Measurements from ENCODE around the gene ACER3. TPM values are rescaled to one million over a fixed set of nuclear protein-coding genes. Genes with fewer than 3 reads are reported as not detected.

ACER3 gene
- total RNA-seq, 2 donors from 2014 or later, result 7.0 to 24.7 TPM

DNA sequence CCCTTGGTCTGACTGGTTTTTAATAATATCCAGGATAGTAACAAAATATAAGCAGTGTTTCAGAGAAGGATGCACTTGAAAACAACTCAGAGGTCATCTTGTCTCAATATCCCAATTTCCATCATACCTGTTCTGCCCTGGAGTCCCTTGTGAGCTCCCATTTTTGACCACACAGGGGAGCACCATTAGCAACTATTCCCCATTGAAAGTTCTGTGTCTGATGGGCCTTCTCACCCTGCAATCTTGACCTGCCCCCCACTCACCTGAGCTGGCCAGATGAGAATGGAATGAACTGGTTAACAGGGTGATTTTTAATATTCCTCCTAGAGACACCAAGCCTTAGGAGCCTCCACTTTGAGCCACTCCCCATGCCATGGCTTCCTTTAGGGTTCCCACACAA, 202.2 kb downstream of the ACER3 start:
- no peak overlapping the region for H3K27ac ChIP-seq
- no peak for ATAC-seq (ENCODE audit: insufficient number of reproducible peaks, low FRiP score, low read depth)
- no peaks in the 10 kb centered on the region for H3K36me3 ChIP-seq
- no peak for DNase-seq (ENCODE audit: low spot score)
- no peak for TF ChIP-seq CTCF (IDR thresholded peaks at IDR 0.05)
- H3K27me3 ChIP-seq (replicated peaks; ENCODE audit: insufficient read depth), result no peaks in the 10 kb centered on the region
- no peak overlapping the region for H3K4me3 ChIP-seq
- no peaks in the 10 kb centered on the region for H3K9me3 ChIP-seq
- H3K4me1 ChIP-seq (ENCODE audit: control insufficient read depth in 1 of 2, low read depth in 2 of 2), result peaks cover 9 to 12% of the 10 kb centered on the region in 2 donors

- DNase-seq (ENCODE audit: low spot score) (no peak), ATAC-seq (ENCODE audit: insufficient number of reproducible peaks, low FRiP score, low read depth) (no peak)
Observed at GRCh38 chr11:77063407-77063806, 202.7 kb downstream of the ACER3 start.

GRCh38 chr11:77063861-77064260, 203.1 kb downstream of the ACER3 start:
- Histone ChIP-seq H3K4me3 (no peak overlapping the region), H3K27ac (no peak overlapping the region), H3K4me1 (ENCODE audit: control insufficient read depth in 1 of 2, low read depth in 2 of 2) (peaks cover 9 to 21% of the 10 kb centered on the region in 2 donors), H3K9me3 (no peaks in the 10 kb centered on the region), H3K27me3 (replicated peaks; ENCODE audit: insufficient read depth) (no peaks in the 10 kb centered on the region), H3K36me3 (no peaks in the 10 kb centered on the region)
- DNase-seq (ENCODE audit: low spot score), result no peak
- ATAC-seq (ENCODE audit: insufficient number of reproducible peaks, low FRiP score, low read depth), result no peak
- no peak for TF ChIP-seq CTCF (IDR thresholded peaks at IDR 0.05)

More at GRCh38 chr11:77063407-77063806, 202.7 kb downstream of the ACER3 start:
- Histone ChIP-seq H3K4me1 (ENCODE audit: control insufficient read depth in 1 of 2, low read depth in 2 of 2) (peaks cover 9 to 16% of the 10 kb centered on the region in 2 donors), H3K27ac (no peak overlapping the region), H3K4me3 (no peak overlapping the region), H3K36me3 (no peaks in the 10 kb centered on the region), H3K9me3 (no peaks in the 10 kb centered on the region), H3K27me3 (replicated peaks; ENCODE audit: insufficient read depth) (no peaks in the 10 kb centered on the region)
- TF ChIP-seq CTCF (IDR thresholded peaks at IDR 0.05), result no peak

GRCh38 chr11:77064648-77065217, 204.0 kb downstream of the ACER3 start:
- no peak for ATAC-seq (ENCODE audit: insufficient number of reproducible peaks, low FRiP score, low read depth)
- no peak for TF ChIP-seq CTCF (IDR thresholded peaks at IDR 0.05)
- no peak for DNase-seq (ENCODE audit: low spot score)

DNA sequence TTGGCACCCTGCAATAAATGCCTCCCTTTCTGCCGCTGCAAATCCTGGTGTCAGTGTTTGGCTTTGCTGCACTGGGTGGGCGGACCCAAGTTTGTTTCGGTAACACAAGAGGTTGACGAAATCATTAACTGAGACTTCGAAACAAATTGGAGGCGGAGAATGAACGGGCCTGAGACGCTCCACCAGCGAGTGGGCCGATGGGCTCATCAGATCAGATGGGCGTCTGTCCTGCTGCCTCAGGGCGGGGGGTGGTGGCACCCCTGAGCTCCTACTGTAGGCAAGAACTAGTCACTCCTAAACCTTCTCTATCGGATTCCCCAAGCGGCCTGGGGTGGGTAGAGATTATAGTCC, 205.1 kb downstream of the ACER3 start:
- ATAC-seq (ENCODE audit: insufficient number of reproducible peaks, low FRiP score, low read depth) (no peak), DNase-seq (ENCODE audit: low spot score) (no peak)
- no peaks in the 10 kb centered on the region for H3K27me3 ChIP-seq (replicated peaks; ENCODE audit: insufficient read depth)
- no peaks in the 10 kb centered on the region for H3K9me3 ChIP-seq
- peak overlapping the region; percentile 79 for H3K4me3 ChIP-seq
- peak overlapping the region; percentile 55 to 76 for H3K27ac ChIP-seq
- TF ChIP-seq CTCF (IDR thresholded peaks at IDR 0.05), result no peak
- peaks cover 9 to 24% of the 10 kb centered on the region in 2 donors for H3K4me1 ChIP-seq (ENCODE audit: control insufficient read depth in 1 of 2, low read depth in 2 of 2)
- no peaks in the 10 kb centered on the region for H3K36me3 ChIP-seq

More at GRCh38 chr11:77064648-77065217, 204.0 kb downstream of the ACER3 start:
- no peaks in the 10 kb centered on the region for H3K9me3 ChIP-seq
- H3K4me3 ChIP-seq, result no peak overlapping the region
- no peaks in the 10 kb centered on the region for H3K27me3 ChIP-seq (replicated peaks; ENCODE audit: insufficient read depth)
- no peaks in the 10 kb centered on the region for H3K36me3 ChIP-seq
- peaks cover 9 to 24% of the 10 kb centered on the region in 2 donors for H3K4me1 ChIP-seq (ENCODE audit: control insufficient read depth in 1 of 2, low read depth in 2 of 2)
- no peak overlapping the region for H3K27ac ChIP-seq
